Fibroblast of skin of abdomen (primary cell): Measurements from ENCODE around the gene BICD1.
A peak's percentile ranks its signal among the peaks of the same experiment; 100 is the strongest.

ENCODE experiments used
- DNase-seq: peaks from one replicate; pipeline ENCODE4 v3.0.0-alpha.2; 2013

Gene BICD1

DNA sequence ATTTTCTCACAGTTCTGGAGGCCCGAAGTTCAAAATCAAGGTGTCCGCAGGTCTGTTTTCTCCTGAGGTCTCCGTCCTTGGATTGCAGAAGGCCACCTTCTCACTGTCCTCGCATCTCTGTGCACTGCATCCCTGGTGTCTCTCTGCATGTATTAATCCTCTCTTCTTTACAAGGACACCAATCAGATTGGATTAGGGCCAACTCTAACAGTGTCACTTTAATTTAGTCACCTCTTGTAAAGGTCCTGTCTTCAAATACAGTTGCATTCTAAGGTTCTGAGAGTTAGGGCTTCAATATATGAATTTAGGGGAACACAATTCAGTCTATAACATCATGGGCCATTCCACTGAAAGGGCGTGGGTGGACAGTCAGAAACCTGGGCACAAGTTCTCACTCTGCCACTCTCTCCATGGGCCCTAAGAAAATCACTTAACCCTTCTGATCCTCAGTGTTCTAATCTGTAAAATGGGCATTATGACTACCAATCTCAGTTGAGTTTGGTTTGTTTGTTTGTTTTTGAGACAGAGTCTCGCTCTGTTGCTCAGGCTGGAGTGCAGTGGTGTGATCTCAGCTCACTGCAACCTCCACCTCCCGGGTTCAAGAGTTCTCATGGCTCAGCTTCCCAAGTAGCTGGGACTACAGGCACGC is 251.1 kb downstream of the BICD1 start:
- no peak for DNase-seq

DNA sequence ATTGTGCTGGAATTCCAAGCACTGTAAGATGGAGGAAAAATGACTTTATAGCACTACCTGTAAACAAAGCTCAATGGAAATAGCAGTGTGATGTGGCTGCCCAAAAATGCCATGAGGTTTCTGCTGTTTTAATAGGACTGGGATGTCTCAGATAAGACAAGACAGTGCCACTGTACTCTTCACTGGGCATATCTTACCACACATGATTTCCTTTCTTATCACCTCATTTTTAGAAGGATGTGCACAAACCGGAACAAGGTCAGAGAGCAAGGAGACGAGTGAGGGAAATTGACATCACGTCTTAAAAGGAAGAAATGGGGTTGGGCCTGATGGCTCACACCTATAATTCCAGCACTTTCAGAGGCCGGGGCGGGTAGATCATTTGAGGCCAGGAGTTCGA is 254.3 kb downstream of the BICD1 start:
- no peak for DNase-seq

DNA sequence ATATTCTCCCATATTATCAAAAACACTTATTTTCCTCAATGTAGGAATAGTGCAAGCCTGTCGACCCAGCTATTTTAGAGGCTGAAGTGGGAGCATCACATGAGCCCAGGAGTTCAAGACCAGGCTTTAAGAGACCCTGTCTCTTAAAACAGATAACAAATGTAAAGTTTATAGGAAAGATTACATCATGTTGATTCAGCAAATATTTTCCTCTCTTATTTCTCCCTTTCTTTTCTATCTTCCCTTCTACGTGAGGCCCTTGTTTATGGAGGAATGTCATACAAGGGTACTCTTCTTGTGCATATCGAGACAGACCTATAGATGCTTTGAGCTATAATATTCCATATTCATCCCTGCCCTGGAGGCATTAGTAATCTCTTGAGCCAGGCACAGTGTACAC is 256.2 kb downstream of the BICD1 start:
- no peak for DNase-seq

DNA sequence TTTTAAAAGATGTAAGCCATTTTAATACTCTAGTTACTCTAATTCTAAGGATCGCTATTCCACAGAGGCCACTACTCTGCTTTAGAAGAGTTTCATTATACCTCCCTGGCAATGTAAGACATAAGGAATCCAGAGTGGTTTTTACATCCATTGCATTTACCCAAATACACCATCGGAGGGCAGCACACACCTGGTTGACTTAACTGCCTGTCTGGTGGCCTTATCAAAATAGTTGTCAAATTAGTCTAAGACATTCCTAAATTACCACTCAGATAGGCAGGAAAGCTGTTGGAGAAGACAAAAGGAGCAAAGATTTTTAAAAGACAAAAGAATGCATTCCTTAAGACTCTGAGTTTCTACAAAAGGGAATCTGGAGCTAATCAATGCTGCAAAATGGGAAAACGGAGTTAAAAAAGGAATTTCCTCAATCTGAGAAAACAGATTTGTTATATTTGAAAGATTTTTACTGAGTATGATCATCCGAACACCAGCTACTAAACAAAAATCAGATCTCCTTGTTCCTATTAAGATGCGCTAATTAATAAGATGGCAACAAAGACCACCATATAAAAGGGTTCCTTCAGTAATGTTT is 258.9 kb downstream of the BICD1 start:
- peak; percentile 77 for DNase-seq

DNA sequence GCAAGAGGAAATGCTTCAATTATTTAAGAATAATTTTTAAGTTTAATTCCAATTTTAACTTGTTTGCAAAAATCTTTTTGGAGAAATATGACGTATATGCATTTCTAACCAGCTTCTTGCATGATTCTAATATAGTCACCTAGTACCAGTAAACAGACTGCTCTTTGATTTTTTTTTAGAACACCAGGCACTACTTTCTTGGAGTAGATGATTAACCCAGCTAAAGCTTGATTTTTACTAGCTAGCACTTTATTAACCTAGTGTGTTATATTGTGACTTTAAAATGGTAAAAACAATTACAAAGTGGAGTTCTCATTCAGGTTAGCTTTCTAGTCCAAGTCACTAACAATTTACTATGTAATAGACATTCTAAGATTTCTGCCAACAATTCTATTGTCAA is 260.1 kb downstream of the BICD1 start:
- no peak for DNase-seq

DNA sequence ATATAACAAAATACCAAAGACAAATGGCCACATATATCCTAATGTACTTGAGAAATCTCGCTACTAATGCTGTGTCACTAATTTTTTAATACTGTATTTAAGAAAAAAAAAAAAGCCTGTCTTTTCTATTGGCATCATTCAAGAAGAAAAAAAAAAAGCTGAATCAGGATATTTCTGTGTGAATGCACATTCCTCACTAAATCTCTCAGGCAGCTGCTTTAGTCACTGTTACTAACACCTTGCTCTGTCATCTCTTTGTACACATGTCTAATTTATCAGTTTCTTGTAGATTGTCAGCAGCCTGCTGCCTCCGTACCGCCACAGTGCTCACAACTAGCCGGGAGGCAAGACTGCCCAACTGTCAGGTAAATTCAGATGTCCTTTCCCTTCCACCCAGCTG is 260.7 kb downstream of the BICD1 start:
- DNase-seq = no peak

DNA sequence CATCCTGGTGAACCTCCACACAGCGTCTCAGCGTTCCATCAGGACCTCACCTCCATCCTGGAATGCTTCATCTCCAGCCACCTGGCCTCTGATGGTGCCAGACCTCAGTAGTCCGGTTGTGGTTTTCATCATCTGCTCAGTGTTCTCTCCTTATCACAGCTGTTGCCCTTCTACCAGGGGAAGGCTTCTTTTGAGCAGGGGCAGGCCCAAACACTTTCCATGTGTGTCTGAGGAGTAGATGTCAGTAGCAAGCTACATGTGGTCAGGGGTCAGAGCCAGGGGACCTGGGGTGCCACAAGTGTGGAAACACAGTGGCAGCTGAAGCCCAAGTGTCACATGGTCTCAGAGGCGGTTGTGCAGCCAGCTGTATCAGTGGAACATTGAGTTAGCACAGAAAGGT is 262.6 kb downstream of the BICD1 start:
- DNase-seq = no peak

DNA sequence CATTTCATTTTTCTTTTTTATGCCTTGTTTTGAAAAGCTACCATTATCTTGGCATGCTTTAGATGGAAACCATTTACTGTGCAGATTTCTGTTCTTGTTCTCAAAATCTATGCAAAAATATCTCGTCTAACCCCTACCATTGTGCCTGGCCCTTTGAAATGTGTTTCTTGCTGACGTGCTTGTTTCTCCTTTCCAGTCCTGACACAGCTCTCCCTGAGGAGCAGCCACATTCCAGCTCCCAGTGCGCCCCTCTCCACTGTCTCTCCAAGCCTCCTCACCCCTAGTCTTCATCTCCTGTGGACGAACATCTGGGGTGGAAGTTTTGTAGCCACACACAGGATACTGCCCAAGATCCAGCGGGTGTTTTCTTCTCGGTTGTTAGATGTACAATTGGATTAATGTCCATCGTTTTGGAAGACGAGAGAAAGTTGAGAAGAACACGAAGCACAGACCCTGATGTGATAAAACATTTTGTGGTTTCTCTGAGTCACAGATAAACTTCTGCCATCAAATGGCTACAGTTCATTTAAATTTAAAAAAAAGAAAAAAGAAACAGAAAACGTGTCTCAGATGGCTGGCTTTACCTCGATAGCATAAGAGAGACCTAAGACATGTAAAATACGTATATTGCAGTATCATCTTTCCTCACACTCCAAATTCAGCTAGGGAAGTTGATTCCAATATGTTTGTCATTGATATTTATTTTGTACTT is 270.9 kb downstream of the BICD1 start:
- no peak for DNase-seq

DNA sequence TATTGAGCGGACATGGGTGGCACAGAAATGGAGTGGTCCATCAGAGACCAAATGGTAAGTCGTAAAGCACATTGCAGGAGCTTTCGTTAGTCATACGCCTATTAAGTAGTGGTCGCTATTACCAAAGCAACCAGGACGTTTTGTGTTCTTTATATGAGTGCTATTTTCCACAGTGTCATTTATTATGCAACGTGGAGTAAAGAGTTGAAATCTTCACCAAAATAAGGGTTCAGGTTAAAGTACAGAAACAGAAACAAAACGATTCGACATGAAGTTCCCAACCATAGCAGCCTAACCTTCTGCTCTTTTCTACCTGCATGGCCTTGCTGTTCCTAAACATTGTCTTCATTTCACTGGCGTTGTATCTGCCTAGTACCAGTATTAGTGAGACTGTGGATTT is 272.6 kb downstream of the BICD1 start:
- no peak for DNase-seq

DNA sequence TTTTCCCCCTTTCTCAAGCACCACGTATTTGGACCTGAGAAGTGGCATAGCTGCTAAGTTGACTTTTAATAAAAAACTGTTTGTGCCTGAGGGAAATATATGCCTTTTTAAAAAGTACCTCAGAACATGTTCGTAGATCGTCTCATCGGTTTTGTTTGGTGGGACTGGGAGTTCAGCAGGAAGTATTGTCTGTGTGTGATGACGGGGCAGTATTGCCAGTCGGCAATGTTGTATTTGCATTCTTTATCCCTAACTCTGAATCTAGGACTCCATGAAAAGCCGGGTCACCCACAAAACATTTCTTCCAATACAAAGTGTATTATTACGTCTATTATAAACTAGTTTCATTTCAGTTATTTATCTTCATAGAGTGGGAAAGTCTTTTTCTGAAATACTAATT is 273.0 kb downstream of the BICD1 start:
- no peak for DNase-seq

DNA sequence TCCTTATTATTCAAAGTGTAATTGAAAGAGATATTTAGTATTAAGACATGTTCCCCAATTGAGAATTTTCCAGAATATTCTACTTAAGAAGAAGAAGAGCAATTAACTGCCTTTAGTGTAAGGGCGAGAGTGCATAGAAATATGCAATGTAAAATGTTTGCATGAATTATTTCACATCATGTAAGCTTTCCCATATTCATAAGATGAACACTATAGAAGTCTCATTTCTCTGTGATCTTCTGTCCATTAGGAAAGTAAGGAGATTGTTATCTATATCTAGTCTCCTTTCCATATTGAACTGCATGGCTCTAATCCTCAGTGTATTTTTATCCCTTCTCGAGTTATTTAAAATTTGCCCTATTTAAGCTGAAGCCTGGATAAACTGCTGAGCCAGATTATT is 275.6 kb downstream of the BICD1 start:
- DNase-seq = no peak

DNA sequence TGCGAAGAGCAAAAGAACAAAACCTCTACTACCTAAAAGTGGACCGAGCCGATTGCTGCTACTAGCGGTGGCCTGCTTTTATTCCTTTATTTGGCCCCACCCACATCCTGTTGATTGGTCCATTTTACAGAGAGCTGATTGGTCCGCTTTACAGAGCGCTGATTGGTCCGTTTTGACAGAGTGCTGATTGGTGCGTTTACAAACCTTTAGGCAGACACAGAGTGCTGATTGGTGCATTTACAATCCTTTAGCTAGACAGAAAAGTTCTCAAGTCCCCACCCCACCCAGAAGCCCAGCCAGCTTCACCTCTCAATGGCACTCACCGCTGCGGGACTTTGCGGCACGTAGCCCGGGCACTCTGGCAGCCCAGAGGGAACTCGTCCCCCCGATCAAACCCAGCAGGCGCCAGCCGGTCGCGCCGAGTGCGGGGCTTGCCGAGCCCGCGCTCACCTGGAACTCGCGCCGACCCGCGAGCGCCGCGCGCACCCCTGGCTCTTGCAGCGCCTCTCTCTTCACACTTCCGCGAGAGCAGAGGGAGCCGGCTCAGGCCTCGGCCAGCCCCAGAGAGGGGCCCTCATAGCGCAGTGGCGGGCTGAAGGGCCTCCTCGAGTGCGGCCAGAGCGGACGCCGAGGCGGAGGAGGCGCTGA is 284.0 kb downstream of the BICD1 start:
- peak; percentile 18 for DNase-seq

DNA sequence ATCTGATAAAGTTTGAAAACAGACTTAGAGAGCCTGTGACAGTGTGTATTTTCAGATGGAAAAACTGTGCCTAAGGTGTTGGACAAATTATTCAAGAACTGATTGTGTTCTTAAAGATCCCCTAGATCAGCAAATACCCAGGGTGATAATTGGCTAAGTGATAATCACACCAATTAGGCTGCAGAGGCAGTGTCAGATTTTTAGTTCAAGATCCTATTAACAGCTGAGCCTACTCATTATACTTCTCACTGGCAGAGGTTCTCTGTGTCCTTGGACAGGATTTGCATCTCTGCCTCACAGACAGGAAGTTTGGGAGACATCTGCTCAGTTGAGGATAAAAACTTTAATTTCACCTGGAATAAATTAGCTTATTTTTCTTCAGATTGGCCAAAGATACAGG is 288.4 kb downstream of the BICD1 start:
- no peak for DNase-seq

DNA sequence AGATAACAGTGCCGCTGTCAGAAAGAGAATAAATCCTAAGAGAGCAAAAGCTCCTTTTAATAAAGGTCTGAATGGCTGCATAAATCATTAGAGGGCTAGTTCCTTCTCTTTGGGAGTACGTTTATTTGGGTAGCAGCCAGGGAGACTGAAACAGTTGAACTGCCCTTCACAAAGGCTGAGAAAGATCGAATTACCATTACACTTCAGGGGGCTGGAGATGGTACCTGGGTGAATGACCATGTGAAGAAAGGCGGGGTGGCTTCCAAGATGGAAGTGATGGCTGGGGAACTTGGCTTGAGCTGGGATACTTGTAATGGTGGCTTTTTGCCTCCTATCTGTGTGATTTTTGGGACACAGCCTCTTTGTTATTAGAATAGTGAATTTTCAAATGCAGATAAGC is 291.0 kb downstream of the BICD1 start:
- DNase-seq = no peak

DNA sequence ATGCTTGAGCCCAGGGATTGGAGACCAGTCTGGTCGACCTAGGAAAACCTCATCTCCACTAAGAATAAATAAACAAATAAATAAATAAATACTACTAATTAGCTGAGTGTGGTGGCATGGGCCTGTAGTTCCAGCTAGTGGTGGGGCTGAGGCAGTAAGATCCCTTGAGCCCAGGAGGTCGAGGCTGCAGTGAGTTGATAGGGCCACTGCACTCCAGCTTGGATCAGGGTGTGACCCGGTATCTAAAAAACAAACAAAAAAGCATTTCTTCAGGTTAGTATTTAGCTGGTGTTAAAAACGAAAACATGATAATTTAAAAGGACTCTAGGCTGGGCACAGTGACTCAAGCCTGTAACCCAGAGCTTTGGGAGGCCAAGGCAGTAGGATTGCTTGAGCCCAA is 291.5 kb downstream of the BICD1 start:
- no peak for DNase-seq

DNA sequence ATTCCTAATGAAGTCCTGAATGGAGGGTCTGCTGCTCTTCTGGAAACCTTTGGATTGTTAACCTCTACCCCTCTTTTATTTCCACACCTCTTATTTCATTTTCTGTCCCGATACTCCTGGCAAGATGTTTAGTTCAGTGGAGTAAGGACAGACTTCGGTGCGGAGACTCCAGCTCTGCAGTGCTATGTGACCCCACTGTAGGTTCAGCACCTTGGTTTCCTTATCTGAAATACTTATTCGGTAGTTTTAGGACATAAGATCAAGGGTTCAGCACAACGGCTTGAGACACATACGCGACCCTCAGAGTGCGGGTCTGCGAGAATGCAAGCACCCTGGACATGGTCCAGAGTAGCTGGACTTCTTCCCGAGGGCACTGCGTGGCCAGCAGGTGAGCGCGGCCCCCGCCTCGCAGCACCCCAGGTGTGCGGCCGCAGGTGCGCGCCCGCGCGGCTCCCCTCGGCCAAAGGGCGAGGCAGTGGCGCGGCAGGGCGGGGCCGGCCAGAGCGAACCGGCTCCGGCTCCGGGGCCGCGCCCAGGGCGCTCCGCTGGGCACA is 292.2 kb downstream of the BICD1 start:
- no peak for DNase-seq

DNA sequence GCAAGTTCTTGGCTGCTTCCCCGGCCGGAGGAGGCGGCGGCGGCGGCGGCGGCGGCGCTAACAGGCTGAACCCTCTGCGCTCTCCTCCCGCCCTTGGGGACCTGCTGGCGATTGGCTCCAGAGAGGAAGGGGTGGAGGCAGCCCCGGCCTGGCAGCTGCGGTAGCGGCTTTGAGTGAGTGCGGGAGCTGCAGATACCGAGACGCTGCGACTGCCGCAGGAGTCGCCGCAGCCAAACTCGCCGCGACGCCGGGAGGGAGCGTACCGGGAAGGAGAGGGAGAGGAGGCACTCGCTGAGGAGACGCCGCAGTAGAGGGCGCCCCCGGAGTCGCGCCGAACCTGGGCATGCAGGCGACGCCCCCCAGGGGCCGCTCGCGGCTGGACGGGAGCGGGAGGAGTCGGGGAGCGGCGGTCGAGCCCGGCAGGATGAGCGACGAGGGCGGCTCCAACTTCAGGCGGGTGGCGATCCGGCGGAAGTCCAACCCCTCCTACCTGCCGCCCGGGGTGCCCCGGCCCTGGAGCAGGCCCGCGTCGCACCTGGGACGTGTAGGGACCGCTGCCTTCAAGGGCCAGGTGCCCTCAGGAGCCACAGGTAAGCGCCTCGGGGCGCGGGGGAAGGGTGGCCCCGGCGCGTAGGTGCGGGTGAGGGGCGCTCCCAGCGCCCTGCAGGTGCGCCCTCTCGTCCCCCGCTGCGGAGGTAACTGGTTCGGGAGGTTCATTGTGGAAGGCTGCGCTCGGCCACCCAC is 292.9 kb downstream of the BICD1 start, which contains the start of gene FGD4:
TSS of gene FGD4 (plus strand) at position 189 of the 744 bp plus-strand sequence.
- peak; percentile 58 for DNase-seq

DNA sequence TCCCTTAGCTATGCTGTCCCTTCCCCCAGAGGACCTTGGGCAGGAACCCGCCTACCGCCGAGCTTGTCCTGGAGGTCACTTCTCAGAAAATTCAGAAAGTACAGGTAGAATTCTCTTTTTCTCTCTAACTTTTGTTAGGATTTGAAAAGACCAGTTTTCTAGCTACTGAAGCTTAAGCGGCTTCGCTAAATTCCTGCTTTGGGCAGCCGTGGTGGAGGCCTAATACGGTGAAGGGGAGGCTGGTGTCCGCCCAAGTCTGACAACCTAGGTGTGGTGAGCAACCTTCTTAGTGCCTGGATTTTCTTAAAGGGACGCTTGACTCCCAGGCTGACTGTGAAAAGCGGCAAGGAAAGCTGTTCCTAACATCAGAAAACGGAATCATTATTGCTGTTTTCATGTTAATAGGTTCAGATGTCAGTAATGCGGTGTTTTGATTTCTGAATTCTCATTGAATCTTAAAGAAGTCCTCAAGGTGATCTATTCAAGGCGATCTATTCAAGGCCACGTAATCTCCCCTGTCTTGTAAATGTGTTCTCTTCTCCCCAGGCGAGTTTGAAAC is 293.5 kb downstream of the BICD1 start:
- DNase-seq = no peak

DNA sequence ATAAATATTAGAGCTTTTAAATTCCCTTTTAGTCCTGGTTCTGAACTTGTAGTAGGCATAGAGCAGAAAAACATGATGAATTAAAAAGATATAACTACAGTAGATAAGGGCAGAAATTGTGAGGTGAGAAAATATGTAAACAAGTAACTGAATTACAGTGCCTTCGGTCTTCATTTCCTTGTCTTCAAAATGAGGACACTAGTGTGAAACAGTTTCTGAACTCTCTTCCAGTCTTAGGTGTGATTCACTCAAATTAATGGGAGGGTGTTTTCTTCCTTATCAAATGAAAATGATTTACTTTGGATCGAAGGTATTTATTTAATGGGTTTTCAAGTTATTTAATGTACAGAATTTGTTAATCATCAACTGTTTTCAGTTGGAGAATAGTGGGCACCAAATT is 294.2 kb downstream of the BICD1 start:
- no peak for DNase-seq

DNA sequence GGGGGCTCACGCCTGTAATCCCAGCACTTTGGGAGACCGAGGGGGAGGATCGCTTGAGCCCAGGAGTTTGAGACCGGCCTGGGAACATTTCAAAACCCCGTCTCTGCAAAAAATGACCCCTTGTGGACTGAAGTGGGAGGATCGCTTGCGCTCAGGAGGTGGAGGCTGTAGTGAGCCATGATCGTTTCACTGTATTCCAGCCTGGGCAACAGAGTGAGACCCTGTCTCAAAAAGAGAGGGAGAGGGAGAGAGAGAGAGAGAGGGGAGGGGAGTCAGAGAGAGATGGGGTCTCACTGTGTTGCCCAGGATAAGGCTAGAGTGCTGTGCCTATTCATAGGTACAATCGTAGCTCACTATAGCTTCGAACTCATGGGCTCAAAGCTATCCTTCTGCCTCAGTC is 295.5 kb downstream of the BICD1 start:
- no peak for DNase-seq

DNA sequence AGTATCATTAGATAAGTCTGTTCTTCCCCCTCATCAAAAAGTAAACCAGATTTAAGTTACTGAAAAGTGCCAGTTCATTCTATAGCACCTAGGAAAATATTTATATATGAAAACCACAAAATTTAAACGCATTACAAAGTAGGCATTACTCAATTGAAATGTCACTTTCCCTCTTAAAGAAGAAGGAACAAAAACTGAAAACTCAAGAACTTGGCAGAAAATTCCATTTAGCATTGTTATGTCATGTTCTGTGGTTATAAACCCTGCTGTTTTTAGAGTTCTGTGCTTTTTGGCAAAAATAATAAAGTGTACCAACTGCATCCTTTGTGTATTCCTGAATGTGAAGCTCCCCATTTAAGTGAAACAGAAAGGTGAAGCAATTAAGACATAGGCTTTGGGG is 296.3 kb downstream of the BICD1 start:
- no peak for DNase-seq

DNA sequence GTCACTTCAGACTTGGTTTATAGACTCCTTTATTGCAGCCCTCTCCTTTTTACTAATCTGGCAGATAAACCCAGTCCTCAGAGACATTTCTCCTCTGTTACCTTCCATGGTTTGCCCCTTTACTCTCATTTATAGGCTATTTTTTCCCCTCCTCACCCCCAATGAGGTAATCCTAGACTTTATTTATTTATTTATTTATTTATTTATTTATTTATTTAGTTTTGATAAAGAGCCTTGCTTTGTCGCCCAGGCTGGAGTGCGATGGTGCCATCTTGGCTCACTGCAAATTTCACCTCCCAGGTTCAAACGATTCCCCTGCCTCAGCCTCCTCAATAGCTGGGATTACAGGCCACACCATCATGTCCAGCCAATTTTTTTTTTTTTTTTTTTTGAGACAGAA is 301.1 kb downstream of the BICD1 start:
- DNase-seq = no peak
